Breast epithelium (tissue), 4 donors: ENCODE data around the gene KDM6A. TPM values are rescaled to one million over a fixed set of nuclear protein-coding genes. Genes with fewer than 3 reads are reported as not detected.

ENCODE experiments used
- DNase-seq, 2 donors: peaks; one replicate each; pipeline ENCODE4 v3.0.0-alpha.2; 2019; ENCODE audit warnings: low spot score in 2 of 2
- H3K27ac ChIP-seq, 2 donors: fragments of 200-600 bp; sonication (generic) in 1 of 2; one replicate each; pipeline ENCODE4 v1.5.1; 2016 to 2019; ENCODE audit warnings: mild to moderate bottlenecking in 1 of 2
- H3K27me3 ChIP-seq, 2 donors: fragments of 200-600 bp; sonication (generic) in 1 of 2; one replicate each; pipeline versions ENCODE4 v1.5.1 to v1.6.0; 2017 to 2019; ENCODE audit warnings: control low read depth in 1 of 2, mild to moderate bottlenecking in 1 of 2
- H3K36me3 ChIP-seq: fragments of 200-600 bp; one replicate; pipeline ENCODE4 v1.5.1; 2019
- H3K4me1 ChIP-seq, 2 donors: fragments of 200-600 bp; sonication (generic); one replicate each; pipeline ENCODE4 v1.5.1; 2016 to 2019; ENCODE audit warnings: control low read depth in 1 of 2
- H3K4me3 ChIP-seq, 3 donors: fragments of 200-600 bp; sonication (generic); 1 replicate in 2 of 3; 2 replicates in 1 of 3; pipeline ENCODE4 v1.5.1; 2016 to 2019; ENCODE audit warnings: mild to moderate bottlenecking in 3 of 3, moderate library complexity in 2 of 3
- H3K9me3 ChIP-seq, 2 donors: fragments of 200-600 bp; sonication (generic) in 1 of 2; one replicate each; pipeline ENCODE4 v1.5.1; 2016 to 2019; ENCODE audit warnings: control low read depth in 1 of 2
- CTCF ChIP-seq, 3 donors: fragments of 450-650 bp; IDR thresholded peaks; one replicate each; pipeline ENCODE4 v1.5.1; 2016 to 2017; ENCODE audit warnings: antibody characterized with exemption in 3 of 3, mild to moderate bottlenecking in 3 of 3, moderate library complexity in 3 of 3
- POLR2A ChIP-seq: fragments of 450-650 bp; IDR thresholded peaks from one replicate; pipeline ENCODE4 v1.6.1; 2016; ENCODE audit warnings: antibody characterized with exemption, mild to moderate bottlenecking, moderate library complexity
- POLR2AphosphoS5 ChIP-seq, 3 donors: sonication (generic); formaldehyde crosslinking; IDR thresholded peaks; one replicate each; pipeline ENCODE4 v1.6.1; 2017; ENCODE audit warnings: antibody characterized with exemption in 3 of 3
- intact Hi-C: fragments of 100-400 bp; cut with DNase I; formaldehyde crosslinking; loops from one replicate; pipeline ENCODE4 v1.15.1; 2023; ENCODE audit warnings: low total_unique reads
- total RNA-seq, 3 donors: library from RNA; depleted of rRNA; stranded (reverse); fragments of >200 nt; gene quantifications; one replicate each; pipeline ENCODE4 v1.1.0, GENCODE V29; 2016

Gene KDM6A
- total RNA-seq, 3 donors from 2014 or later: 27.4 to 109 (median 65.5) TPM

GRCh38 chrX:44974451-44974850, 101.5 kb downstream of the KDM6A start:
- peaks cover 14 to 40% of the 10 kb centered on the region in 2 donors for H3K9me3 ChIP-seq
- H3K27ac ChIP-seq: no peak overlapping the region
- DNase-seq: no peak
- no peaks in the 10 kb centered on the region for H3K27me3 ChIP-seq
- TF ChIP-seq POLR2A (no peak), POLR2AphosphoS5 (IDR thresholded peaks at IDR 0.05) (no peak), CTCF (IDR thresholded peaks at IDR 0.05) (no peak)
- no peaks in the 10 kb centered on the region for H3K4me1 ChIP-seq
- intact Hi-C loops: no loop called here
- no peaks in the 10 kb centered on the region for H3K36me3 ChIP-seq
- no peak overlapping the region for H3K4me3 ChIP-seq

GRCh38 chrX:44975666-44976263, 102.8 kb downstream of the KDM6A start:
- Histone ChIP-seq H3K4me1 (no peaks in the 10 kb centered on the region), H3K4me3 (no peak overlapping the region), H3K9me3 (peaks cover 14 to 40% of the 10 kb centered on the region in 2 donors), H3K27ac (no peak overlapping the region), H3K36me3 (no peaks in the 10 kb centered on the region), H3K27me3 (no peaks in the 10 kb centered on the region)
- no peak for TF ChIP-seq POLR2AphosphoS5 (IDR thresholded peaks at IDR 0.05)
- TF ChIP-seq CTCF (IDR thresholded peaks at IDR 0.05): no peak
- no peak for TF ChIP-seq POLR2A
- intact Hi-C loops: no loop called here
- DNase-seq: no peak

GRCh38 chrX:44978976-44979375, 106.0 kb downstream of the KDM6A start:
- no peak overlapping the region for H3K27ac ChIP-seq
- no peak for DNase-seq
- H3K9me3 ChIP-seq: peaks cover 4 to 23% of the 10 kb centered on the region in 2 donors
- H3K36me3 ChIP-seq: no peaks in the 10 kb centered on the region
- no peak overlapping the region for H3K4me3 ChIP-seq
- H3K4me1 ChIP-seq: no peaks in the 10 kb centered on the region
- intact Hi-C loops: no loop called here
- no peaks in the 10 kb centered on the region for H3K27me3 ChIP-seq
- TF ChIP-seq POLR2A (no peak), CTCF (IDR thresholded peaks at IDR 0.05) (no peak), POLR2AphosphoS5 (IDR thresholded peaks at IDR 0.05) (no peak)

GRCh38 chrX:44980403-44980802, 107.4 kb downstream of the KDM6A start:
- intact Hi-C loops: no loop called here
- H3K27ac ChIP-seq: no peak overlapping the region

More at GRCh38 chrX:44980403-44980802, 107.4 kb downstream of the KDM6A start:
- Histone ChIP-seq H3K36me3 (no peaks in the 10 kb centered on the region), H3K27me3 (no peaks in the 10 kb centered on the region), H3K9me3 (peaks cover 4 to 12% of the 10 kb centered on the region in 2 donors), H3K4me1 (no peaks in the 10 kb centered on the region), H3K4me3 (no peak overlapping the region)
- no peak for DNase-seq
- no peak for TF ChIP-seq POLR2AphosphoS5 (IDR thresholded peaks at IDR 0.05)
- TF ChIP-seq POLR2A: no peak
- no peak for TF ChIP-seq CTCF (IDR thresholded peaks at IDR 0.05)
